SJCRH30 (cell line): ENCODE data around the gene FAM98C. TPM values are rescaled to one million over a fixed set of nuclear protein-coding genes. Genes with fewer than 3 reads are reported as not detected.

Experiments used
- DNase-seq, 2 experiments: peaks; one replicate each; pipeline ENCODE4 v3.0.0-alpha.2; 2015 to 2020
- H3K27ac ChIP-seq: fragments of 250-450 bp; sonication (Bioruptor Pico); 2 replicates; pipeline ENCODE4 v1.5.1; 2020; ENCODE audit warnings: mild to moderate bottlenecking, moderate library complexity
- H3K27me3 ChIP-seq: fragments of 250-450 bp; sonication (Bioruptor Pico); 2 replicates; pipeline ENCODE4 v1.5.1; 2020; ENCODE audit warnings: mild to moderate bottlenecking, moderate library complexity
- H3K36me3 ChIP-seq: fragments of 250-450 bp; sonication (Bioruptor Pico); 2 replicates; pipeline ENCODE4 v1.5.1; 2020; ENCODE audit warnings: mild to moderate bottlenecking, moderate library complexity
- H3K4me1 ChIP-seq: fragments of 250-450 bp; sonication (Bioruptor Pico); 2 replicates; pipeline ENCODE4 v1.5.1; 2020; ENCODE audit warnings: mild to moderate bottlenecking, moderate library complexity
- H3K4me3 ChIP-seq: fragments of 250-450 bp; sonication (Bioruptor Pico); 2 replicates; pipeline ENCODE4 v1.5.1; 2020; ENCODE audit warnings: mild to moderate bottlenecking, moderate library complexity
- H3K9me3 ChIP-seq: fragments of 250-450 bp; sonication (Bioruptor Pico); replicated peaks from 2 replicates; pipeline ENCODE4 v1.5.1; 2020; ENCODE audit warnings: mild to moderate bottlenecking, moderate library complexity
- total RNA-seq: library from RNA; depleted of rRNA; stranded (reverse); fragments of >200 nt; shearing (Covaris generic); gene quantifications from 2 replicates; pipeline ENCODE4 v1.2.3, GENCODE V29; 2014

FAM98C gene
- total RNA-seq, 1 experiment from 2014 or later, result 4.6 TPM

DNA sequence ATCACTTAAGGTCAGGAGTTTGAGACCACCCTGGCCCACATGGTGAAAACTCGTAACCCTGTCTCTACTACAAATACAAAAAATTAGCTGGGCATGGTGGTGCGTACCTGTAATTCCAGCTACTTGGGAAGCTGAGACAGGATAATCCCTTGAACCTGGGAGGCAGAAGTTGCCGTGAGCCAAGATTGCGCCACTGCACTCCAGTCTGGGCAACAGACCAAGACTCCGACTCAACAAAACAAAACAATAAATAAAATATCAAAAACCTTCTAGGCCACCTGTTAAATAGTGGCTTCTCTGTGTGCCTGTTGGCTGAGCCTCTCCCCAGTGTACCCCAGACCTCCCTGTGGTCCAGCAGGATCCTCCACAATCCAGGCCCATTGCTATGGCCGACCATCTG lies 31.8 kb upstream of the FAM98C start:
- Histone ChIP-seq H3K27me3 (no peaks in the 10 kb centered on the region), H3K27ac (no peak overlapping the region), H3K4me1 (peaks cover 5% of the 10 kb centered on the region; the same call in 1 of the 2 replicates), H3K4me3 (no peak overlapping the region), H3K36me3 (peaks cover 5% of the 10 kb centered on the region), H3K9me3 (no peaks in the 10 kb centered on the region)
- DNase-seq, result no peak

DNA sequence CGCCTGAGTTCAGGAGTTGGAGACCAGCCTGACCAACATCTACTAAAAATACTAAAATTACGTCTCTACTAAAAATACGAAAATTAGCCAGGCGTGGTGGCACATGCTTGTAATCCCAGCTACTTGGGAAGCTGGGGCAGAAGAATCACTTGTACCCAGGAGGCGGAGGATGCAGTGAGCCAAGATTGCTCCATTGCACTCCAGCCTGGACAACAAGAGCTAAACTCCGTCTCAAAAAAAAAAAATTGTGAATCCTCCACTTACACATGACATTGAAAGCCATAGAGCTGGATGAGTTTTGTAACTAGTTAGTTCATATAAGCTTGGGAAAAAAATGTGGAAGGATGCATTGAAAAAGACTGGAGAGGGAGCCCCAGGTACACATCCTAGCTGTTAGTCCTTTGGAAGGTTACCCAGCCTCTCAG lies 29.0 kb upstream of the FAM98C start:
- H3K27me3 ChIP-seq, result no peaks in the 10 kb centered on the region
- no peak for DNase-seq
- H3K36me3 ChIP-seq, result peaks cover 24% of the 10 kb centered on the region
- peak overlapping the region; percentile 44 for H3K27ac ChIP-seq
- peak overlapping the region; percentile 91 for H3K4me3 ChIP-seq
- peaks cover 6% of the 10 kb centered on the region; the same call in 1 of the 2 replicates for H3K4me1 ChIP-seq
- no peaks in the 10 kb centered on the region for H3K9me3 ChIP-seq

DNA sequence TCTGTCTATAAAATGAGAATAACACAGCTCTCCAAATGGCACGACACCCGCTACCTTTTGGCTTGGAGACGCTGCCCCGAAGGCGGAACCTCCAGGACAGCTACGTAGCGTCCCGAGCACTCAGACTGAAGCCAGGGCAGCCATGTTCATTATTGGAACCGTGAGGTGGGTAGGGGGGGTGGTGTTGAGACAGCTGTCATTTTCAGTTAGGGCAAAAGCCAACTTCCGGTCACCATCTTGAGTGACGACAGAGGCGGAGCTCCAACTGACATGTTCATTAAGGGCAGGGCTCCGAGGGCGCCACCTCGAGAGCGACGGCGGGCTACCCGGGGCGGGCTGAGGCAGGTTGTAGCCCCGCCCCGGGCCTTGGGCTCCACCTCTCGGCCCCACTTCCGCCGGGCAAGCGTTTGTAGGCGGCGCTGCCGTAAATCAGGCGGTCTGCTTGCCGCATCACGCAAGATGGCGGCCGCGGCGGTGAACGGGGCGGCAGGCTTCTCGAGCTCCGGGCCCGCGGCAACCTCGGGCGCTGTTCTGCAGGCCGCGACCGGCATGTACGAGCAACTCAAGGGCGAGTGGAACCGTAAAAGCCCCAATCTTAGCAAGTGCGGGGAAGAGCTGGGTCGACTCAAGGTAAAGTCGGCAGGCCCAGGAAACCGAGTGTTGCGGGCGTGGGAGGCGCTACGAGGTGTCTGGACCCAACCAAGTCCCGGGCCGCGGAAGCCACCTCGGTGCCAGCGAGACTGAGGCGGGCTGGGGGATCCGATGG lies 28.4 kb upstream of the FAM98C start, which contains the start of gene PSMD8:
TSS of gene PSMD8 (plus strand) at position 240 of the 766 bp plus-strand sequence. CDS start at position 271, 31 bp downstream.
- peaks cover 28% of the 10 kb centered on the region for H3K36me3 ChIP-seq
- no peaks in the 10 kb centered on the region for H3K9me3 ChIP-seq

DNA sequence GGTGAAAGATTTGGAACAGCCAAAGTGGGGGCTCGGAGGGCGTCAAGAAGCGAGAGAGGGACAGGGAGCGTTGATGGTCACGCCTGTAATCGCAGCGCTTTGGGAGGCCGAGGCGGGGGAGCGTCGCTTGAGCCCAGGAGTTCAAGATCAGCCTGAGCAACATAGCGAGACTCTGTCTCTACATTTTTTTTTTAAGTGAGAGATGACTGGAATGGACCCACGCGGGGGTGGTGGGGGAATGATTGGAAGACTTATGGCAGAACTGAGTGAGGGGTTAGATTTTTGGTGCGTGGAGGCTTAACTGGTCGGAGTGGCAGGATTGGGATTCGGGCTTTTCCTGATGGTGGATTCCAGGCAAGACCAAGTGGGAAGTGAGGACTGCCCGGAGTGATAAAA lies 27.8 kb upstream of the FAM98C start:
- Histone ChIP-seq H3K27me3 (no peaks in the 10 kb centered on the region), H3K4me3 (peak overlapping the region; percentile 91), H3K36me3 (peaks cover 31% of the 10 kb centered on the region), H3K9me3 (no peaks in the 10 kb centered on the region), H3K27ac (peak overlapping the region; percentile 96), H3K4me1 (peaks cover 6% of the 10 kb centered on the region; the same call in 1 of the 2 replicates)
- peak in 1 of 2 experiments; percentile 36 for DNase-seq

More for the DNA sequence above, 28.4 kb upstream of the FAM98C start, which contains the start of gene PSMD8:
- no peaks in the 10 kb centered on the region for H3K27me3 ChIP-seq
- peak within 1 kb of the TSS; percentile 96 for H3K27ac ChIP-seq
- DNase-seq, result peak; percentile 100
- H3K4me3 ChIP-seq, result peak within 1 kb of the TSS; percentile 91
- H3K4me1 ChIP-seq, result peaks cover 6% of the 10 kb centered on the region; the same call in 1 of the 2 replicates

DNA sequence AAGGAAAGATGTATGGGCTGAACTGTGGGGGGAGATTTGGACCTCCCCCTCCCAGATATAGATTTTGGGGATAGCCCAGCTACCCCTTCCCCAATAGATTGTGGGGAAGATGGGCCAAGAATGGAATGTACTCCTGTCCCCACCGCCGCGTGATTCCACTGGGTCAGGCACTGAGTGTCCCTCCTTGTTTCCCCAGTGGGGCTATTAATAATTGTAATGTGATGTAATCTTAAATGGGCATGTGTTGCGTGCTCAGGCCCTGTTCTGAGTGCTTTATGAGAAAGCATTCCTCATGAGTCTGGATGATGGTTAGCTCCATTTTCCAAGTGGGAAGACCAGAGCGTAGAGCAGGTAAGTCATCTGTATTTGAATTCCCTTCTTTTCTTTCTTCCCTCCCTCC lies 27.1 kb upstream of the FAM98C start:
- no peaks in the 10 kb centered on the region for H3K9me3 ChIP-seq
- no peaks in the 10 kb centered on the region for H3K27me3 ChIP-seq
- peaks cover 36% of the 10 kb centered on the region for H3K36me3 ChIP-seq
- H3K27ac ChIP-seq, result peak overlapping the region; percentile 96
- H3K4me3 ChIP-seq, result peak overlapping the region; percentile 91
- DNase-seq, result no peak
- peaks cover 6% of the 10 kb centered on the region; the same call in 1 of the 2 replicates for H3K4me1 ChIP-seq

DNA sequence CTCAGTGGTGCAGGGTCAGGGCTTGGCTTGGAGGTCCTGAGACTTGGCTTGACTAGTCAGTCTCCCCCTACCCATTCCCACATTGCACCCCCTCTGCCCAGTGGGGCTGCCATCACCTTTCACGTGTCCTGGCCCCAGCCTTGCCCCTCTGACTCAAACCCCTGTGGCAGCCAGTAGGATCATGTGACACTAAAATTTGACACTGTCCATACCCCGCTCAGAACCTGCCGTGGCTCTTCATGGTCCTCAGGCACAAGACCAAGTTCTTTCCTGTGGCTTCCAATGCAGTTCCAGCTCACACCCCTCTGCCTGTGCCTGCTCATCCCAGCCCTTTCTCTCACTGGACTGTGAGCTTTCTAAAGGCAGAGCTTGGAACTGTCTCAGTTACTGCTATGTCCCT lies 26.3 kb upstream of the FAM98C start:
- DNase-seq, result no peak
- Histone ChIP-seq H3K9me3 (no peaks in the 10 kb centered on the region), H3K27ac (no peak overlapping the region), H3K27me3 (no peaks in the 10 kb centered on the region), H3K36me3 (peaks cover 44% of the 10 kb centered on the region), H3K4me1 (peaks cover 6% of the 10 kb centered on the region; the same call in 1 of the 2 replicates), H3K4me3 (no peak overlapping the region)

DNA sequence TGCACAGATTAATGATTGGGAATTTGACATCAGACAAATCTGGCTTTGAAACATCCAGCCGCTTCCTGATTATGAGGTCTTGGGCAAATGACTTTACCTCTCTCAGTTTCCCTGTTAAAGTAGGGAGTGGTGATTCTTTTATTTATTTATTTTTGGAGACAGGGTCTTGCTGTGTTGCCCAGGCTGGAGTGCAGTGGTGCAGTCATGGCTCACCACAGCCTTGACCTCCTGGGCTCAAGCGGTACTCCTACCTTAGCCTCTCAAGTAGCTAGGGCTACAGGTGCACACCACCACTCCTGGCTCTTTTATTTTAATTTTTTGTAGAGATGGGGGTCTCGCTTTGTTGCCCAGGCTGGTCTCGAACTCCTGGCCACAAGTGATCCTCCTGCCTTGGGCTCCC lies 25.8 kb upstream of the FAM98C start:
- Histone ChIP-seq H3K4me3 (no peak overlapping the region), H3K9me3 (no peaks in the 10 kb centered on the region), H3K36me3 (peaks cover 49% of the 10 kb centered on the region), H3K27me3 (no peaks in the 10 kb centered on the region), H3K27ac (no peak overlapping the region), H3K4me1 (peaks cover 6% of the 10 kb centered on the region; the same call in 1 of the 2 replicates)
- DNase-seq, result no peak

DNA sequence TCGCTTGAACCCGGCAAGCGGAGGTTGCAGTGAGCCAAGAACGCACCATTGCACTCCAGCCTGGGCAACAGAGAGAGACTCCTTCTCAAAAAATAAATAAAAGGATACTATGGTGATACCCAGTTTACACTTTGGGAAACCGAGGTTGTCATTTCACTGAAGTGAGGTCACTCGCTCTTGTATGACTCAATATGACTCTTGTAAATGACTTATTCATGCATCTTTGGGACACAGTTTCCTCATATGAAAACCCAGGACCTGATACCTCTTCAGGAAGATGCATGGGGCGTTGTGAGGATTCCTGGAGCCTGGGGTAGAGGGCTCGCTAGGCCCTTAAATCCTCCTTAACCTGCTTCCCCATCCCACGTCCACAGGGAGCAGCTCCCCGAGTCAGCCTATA lies 24.0 kb upstream of the FAM98C start:
- peaks cover 6% of the 10 kb centered on the region; the same call in 1 of the 2 replicates for H3K4me1 ChIP-seq
- no peak overlapping the region for H3K4me3 ChIP-seq
- H3K27me3 ChIP-seq, result no peaks in the 10 kb centered on the region
- no peaks in the 10 kb centered on the region for H3K9me3 ChIP-seq
- peaks cover 65% of the 10 kb centered on the region for H3K36me3 ChIP-seq
- DNase-seq, result no peak
- H3K27ac ChIP-seq, result no peak overlapping the region

DNA sequence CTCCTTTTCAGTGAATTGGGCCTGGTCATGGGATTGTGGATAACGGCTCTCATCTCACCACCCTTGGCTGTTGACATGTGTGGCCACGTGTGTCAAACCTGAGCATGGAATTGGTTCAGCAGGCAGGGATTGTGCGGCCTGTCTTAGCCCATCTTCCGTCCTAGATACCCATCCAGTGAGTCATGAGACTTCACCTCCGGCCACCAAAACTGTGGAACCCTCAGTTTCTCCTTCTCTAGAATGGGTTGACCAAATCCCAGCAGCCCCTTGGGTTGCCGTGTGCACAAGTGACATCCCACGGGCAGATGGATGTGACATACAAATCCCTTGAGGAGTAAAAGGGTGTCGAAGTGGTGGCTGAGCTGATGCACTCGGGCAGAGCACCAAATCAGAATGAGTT lies 21.8 kb upstream of the FAM98C start:
- peaks cover under 1% of the 10 kb centered on the region; the same call in 1 of the 2 replicates for H3K4me1 ChIP-seq
- H3K36me3 ChIP-seq, result peaks cover 75% of the 10 kb centered on the region
- H3K27ac ChIP-seq, result no peak overlapping the region
- no peaks in the 10 kb centered on the region for H3K9me3 ChIP-seq
- no peaks in the 10 kb centered on the region for H3K27me3 ChIP-seq
- DNase-seq, result no peak
- H3K4me3 ChIP-seq, result no peak overlapping the region

DNA sequence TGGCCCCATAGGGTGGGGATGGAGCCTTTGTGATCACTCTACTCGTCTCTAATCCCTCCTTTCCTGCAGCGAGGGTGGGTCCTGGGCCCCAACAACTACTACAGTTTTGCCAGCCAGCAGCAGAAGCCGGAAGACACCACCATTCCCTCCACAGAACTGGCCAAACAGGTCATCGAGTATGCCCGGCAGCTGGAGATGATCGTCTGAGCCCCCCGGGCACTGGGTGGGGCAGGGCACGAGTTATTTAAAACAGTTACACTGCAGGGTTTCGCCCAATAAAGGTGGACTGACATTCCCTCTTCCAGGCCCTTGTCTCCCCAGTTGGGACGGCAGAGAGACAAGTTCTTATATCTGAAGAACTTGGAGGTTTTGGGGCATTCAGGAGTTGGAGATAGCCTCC lies 19.7 kb upstream of the FAM98C start:
- peaks cover 58% of the 10 kb centered on the region for H3K36me3 ChIP-seq
- H3K9me3 ChIP-seq, result no peaks in the 10 kb centered on the region
- no peak overlapping the region for H3K4me3 ChIP-seq
- no peak for DNase-seq
- H3K4me1 ChIP-seq, result no peaks in the 10 kb centered on the region
- no peaks in the 10 kb centered on the region for H3K27me3 ChIP-seq
- no peak overlapping the region for H3K27ac ChIP-seq

DNA sequence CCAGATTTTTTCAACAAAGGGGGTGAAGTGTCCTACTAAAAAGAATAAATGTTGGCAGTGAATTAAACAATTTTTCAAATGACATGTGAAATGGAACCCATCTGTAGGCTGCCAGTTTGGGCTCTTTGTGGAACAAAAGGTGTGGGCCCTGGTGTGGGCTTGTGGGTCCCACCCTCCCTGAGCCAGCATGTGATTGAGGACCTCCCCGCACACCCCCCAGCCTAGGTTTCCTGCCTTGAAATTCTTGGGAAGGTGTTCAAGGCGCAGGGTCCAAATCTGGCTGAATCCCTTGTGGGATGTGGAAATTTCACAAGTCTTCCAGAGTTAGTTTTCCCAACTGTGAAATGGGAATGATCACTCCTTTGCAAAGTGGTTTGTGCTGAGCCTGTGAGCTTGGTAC lies 19.1 kb upstream of the FAM98C start:
- no peak overlapping the region for H3K27ac ChIP-seq
- H3K4me3 ChIP-seq, result no peak overlapping the region
- peaks cover 58% of the 10 kb centered on the region for H3K36me3 ChIP-seq
- DNase-seq, result no peak
- no peaks in the 10 kb centered on the region for H3K27me3 ChIP-seq
- H3K9me3 ChIP-seq, result no peaks in the 10 kb centered on the region
- H3K4me1 ChIP-seq, result no peaks in the 10 kb centered on the region

DNA sequence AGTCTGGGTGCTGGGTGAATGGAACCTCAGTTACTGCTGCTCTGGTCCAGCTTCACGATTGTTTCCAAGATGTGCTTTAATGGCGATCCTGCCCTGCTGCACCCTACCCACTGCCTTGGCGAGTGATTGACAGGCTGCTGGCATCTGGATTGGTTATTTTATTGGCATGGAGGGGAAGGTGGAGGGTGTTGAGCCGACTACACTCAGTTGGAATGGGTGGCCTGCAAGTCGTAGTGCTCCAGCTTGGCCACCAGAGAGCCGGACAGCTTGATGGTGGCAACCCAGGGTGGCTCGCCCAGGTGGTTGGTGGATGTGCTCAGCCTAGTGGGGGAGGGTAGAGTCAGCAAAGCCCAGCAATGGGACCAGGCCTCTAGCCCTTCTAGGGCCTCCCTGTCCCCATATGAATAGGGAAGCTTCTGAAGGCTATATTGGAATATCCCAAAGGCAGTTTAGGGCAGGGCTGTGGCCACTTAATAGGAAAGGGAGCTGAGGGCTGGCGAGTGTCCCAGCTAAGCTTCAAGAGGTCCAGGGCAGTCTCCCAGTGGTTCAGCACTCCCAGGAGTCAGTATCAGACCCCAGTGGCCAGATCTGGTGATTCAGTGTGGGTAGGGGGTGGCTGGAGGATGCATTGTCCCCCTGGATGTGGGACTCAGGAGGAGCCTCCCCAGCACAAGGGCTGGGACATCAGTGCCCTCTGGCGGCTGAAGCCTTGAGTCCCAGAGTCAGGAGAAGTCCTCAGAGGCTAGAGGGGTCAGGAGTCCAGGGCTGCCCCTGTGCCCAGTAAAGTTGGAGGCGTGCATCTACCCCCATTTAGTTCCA lies 18.5 kb upstream of the FAM98C start:
- Histone ChIP-seq H3K27me3 (no peaks in the 10 kb centered on the region), H3K4me1 (no peaks in the 10 kb centered on the region), H3K4me3 (no peak overlapping the region), H3K27ac (no peak overlapping the region), H3K36me3 (peaks cover 55% of the 10 kb centered on the region), H3K9me3 (no peaks in the 10 kb centered on the region)
- DNase-seq, result no peak

DNA sequence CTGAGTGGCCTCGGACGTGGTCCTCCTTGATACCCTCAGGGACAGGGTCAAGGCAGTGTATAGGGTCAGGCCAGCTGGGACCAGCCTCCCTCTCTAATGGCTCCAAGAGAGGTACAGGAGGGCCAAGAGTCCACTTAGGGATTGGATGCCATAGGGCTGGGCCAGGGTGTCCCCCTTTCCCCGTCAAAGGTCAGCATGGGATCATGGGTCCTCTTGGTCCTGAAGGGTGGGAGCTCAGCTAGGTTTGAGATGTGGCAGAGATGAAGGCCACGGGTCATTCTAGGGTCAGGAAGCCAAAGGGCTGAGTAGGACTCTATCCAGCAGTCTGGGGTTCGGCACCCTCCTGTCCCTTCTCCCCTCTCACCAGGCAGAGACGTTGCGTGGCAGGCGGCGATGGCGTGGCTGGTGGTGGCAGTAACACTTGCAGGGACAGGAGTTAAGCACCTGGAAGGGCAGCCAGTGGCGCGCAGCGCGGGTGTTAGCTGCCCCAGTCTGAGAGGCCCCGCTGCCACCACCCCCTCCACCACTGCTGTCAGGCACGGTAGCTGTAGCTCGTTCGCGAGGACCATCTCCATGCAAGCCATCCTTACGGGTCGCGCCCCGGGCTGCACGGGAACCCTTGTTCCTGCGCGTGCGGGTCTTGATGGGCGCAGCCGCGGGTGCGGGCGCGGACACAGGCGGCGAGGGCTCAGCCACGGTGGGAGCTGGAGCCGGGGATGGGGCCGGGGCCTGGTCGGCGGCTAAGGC lies 17.7 kb upstream of the FAM98C start:
- Histone ChIP-seq H3K36me3 (peaks cover 50% of the 10 kb centered on the region), H3K27ac (no peak overlapping the region), H3K27me3 (no peaks in the 10 kb centered on the region)

DNA sequence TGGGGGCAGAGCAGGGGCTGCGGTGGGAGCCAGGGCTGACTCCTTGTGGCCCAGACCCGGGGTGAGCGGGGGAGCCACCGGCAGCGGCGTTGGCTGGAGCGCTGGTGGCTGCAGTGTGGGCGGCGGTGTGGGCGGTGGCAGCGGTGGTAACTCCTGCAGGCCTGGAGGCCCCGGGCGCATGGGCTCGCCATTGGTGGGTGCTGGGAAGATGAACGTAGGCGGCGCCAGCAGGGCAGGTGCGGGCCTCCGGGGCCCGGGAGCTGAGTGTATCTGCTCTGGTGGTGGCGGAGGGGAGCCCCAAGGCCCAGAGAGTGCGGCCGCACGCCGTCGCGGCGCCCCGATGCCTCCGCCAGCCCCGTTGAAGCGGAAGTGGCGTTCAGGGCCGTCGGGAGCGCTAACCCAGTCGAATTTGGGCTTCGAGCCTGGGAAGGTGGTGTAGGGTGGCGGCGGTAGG lies 17.1 kb upstream of the FAM98C start:
- Histone ChIP-seq H3K4me1 (no peaks in the 10 kb centered on the region), H3K27me3 (no peaks in the 10 kb centered on the region)
- no peak for DNase-seq

More for the DNA sequence above, 17.7 kb upstream of the FAM98C start:
- no peaks in the 10 kb centered on the region for H3K4me1 ChIP-seq
- no peak overlapping the region for H3K4me3 ChIP-seq
- H3K9me3 ChIP-seq, result no peaks in the 10 kb centered on the region
- no peak for DNase-seq

More for the DNA sequence above, 17.1 kb upstream of the FAM98C start:
- Histone ChIP-seq H3K27ac (no peak overlapping the region), H3K9me3 (no peaks in the 10 kb centered on the region), H3K36me3 (peaks cover 45% of the 10 kb centered on the region), H3K4me3 (no peak overlapping the region)
